Kidney (tissue), 14 donors: ENCODE data around the gene SPTBN1. TPM values are rescaled to one million over a fixed set of nuclear protein-coding genes. Genes with fewer than 3 reads are reported as not detected.

Experiments used
- DNase-seq, 5 donors: peaks; one replicate each; pipeline ENCODE4 v3.0.0-alpha.2; 2013 to 2020
- FAIRE-seq: peaks from 2 replicates; lab custom pipeline; 2012; peaks lifted over from hg19 to GRCh38; lab: Jason Lieb, UNC
- H3K27ac ChIP-seq, 2 donors: one replicate each; pipeline ENCODE4 v1.7.0; 2013; ENCODE audit warnings: low read depth in 2 of 2, low read length in 2 of 2, inconsistent platforms in 1 of 2
- H3K27me3 ChIP-seq: one replicate; pipeline ENCODE4 v1.7.1; 2013; ENCODE audit warnings: low read length, inconsistent platforms; ENCODE audit not compliant: control insufficient read depth, insufficient read depth
- H3K36me3 ChIP-seq, 3 donors: one replicate each; pipeline versions ENCODE4 v1.7.0 to v1.7.1; 2013; ENCODE audit warnings: low read length in 3 of 3, control low read depth in 1 of 3, inconsistent platforms in 1 of 3; ENCODE audit not compliant: insufficient read depth in 3 of 3, control insufficient read depth in 2 of 3
- H3K4me1 ChIP-seq, 3 donors: one replicate each; pipeline versions ENCODE4 v1.7.0 to v1.7.1; 2013; ENCODE audit warnings: low read length in 3 of 3, inconsistent platforms in 1 of 3, low read depth in 1 of 3; ENCODE audit not compliant: control insufficient read depth in 2 of 3, insufficient read depth in 2 of 3
- H3K4me3 ChIP-seq, 3 donors: one replicate each; pipeline versions ENCODE4 v1.7.0 to v1.8.1; 2013; ENCODE audit warnings: low read length in 3 of 3, control low read depth in 1 of 3, inconsistent platforms in 1 of 3
- H3K9ac ChIP-seq, 3 donors: one replicate each; pipeline versions ENCODE4 v1.7.0 to v1.7.1; 2013; ENCODE audit warnings: low read length in 3 of 3, control low read depth in 1 of 3, inconsistent platforms in 1 of 3
- H3K9me3 ChIP-seq, 3 donors: one replicate each; pipeline versions ENCODE4 v1.7.0 to v1.7.1; 2013; ENCODE audit warnings: low read length in 3 of 3, control low read depth in 1 of 3, inconsistent platforms in 1 of 3; ENCODE audit not compliant: control insufficient read depth in 2 of 3, insufficient read depth in 1 of 3
- CTCF ChIP-seq: IDR thresholded peaks from 3 replicates; pipeline ENCODE4 v1.5.1; 2012; ENCODE audit warnings: mild to moderate bottlenecking, moderate library complexity, borderline replicate concordance; ENCODE audit not compliant: insufficient read depth; ENCODE audit errors: extremely low read depth
- intact Hi-C: fragments of 100-400 bp; cut with DNase I; formaldehyde crosslinking; loops from one replicate; pipeline ENCODE4 v1.11.1; 2022
- polyA plus RNA-seq: library from polyadenylated mRNA; stranded (reverse); fragments of 350-450 nt; fragmentation: Illumina TruSeq; extraction: RNeasy Lipid Tissue Mini Kit (QIAGEN cat#74804); gene quantifications from one replicate; pipeline ENCODE4 v1.2.3, GENCODE V29; 2014; ENCODE audit warnings: low read depth, low replicate concordance; ENCODE audit not compliant: insufficient read depth
- total RNA-seq: library from RNA; stranded (reverse); fragmentation: NEBNext Ultra II Directional; extraction: Animal tissue kit (Norgen Biotek cat#: 25700); gene quantifications from one replicate; pipeline ENCODE4 v1.2.1, GENCODE V29; 2021
- donor health status: control.
- donor health status: control.
- donor health status: control.
- donor health status: control.
- donor health status: control.
- donor health status: DM: yes; HTN: yes; CAD: no.
- donor health status: Normal renal cell carcinoma (clear cell type).

The SPTBN1 gene
- total and polyA plus RNA-seq, 2 donors from 2014 or later: 93.2 to 313 TPM

GRCh38 chr2:54588244-54588899 is 132.2 kb downstream of the SPTBN1 start:
- no peak for FAIRE-seq
- Histone ChIP-seq H3K36me3 (no peaks in the 10 kb centered on the region), H3K4me1 (peaks cover 0 to 36% (median 23%) of the 10 kb centered on the region in 3 donors), H3K27me3 (no peaks in the 10 kb centered on the region), H3K9ac (no peak overlapping the region), H3K4me3 (no peak overlapping the region), H3K27ac (peak overlapping the region; percentile 9 to 49), H3K9me3 (no peaks in the 10 kb centered on the region)
- TF ChIP-seq CTCF: no peak
- DNase-seq: no peak
- intact Hi-C loops: no loop called here

- intact Hi-C loops: no loop called here
- DNase-seq: no peak
- Histone ChIP-seq H3K4me3 (no peak overlapping the region), H3K9ac (no peak overlapping the region), H3K9me3 (no peaks in the 10 kb centered on the region), H3K27me3 (no peaks in the 10 kb centered on the region), H3K4me1 (peaks cover 0 to 36% (median 23%) of the 10 kb centered on the region in 3 donors), H3K36me3 (no peaks in the 10 kb centered on the region), H3K27ac (peak overlapping the region; percentile 56)
- TF ChIP-seq CTCF: no peak
- FAIRE-seq: no peak
Measured at GRCh38 chr2:54589038-54589339, 132.9 kb downstream of the SPTBN1 start.

GRCh38 chr2:54589340-54590215 is 133.5 kb downstream of the SPTBN1 start:
- Histone ChIP-seq H3K4me1 (peaks cover 0 to 34% (median 22%) of the 10 kb centered on the region in 3 donors), H3K36me3 (no peaks in the 10 kb centered on the region), H3K9me3 (no peaks in the 10 kb centered on the region), H3K9ac (peak overlapping the region in 1 of 3 donors; percentile 14), H3K27ac (peak overlapping the region; percentile 56), H3K4me3 (no peak overlapping the region), H3K27me3 (no peaks in the 10 kb centered on the region)
- intact Hi-C loops: no loop called here
- DNase-seq: peak in 1 of 5 donors; percentile 67
- FAIRE-seq: peak; percentile 3
- no peak for TF ChIP-seq CTCF
